Endothelial cell of umbilical vein (primary cell): ENCODE data around the gene TPST1. TPM values are rescaled to one million over a fixed set of nuclear protein-coding genes. Genes with fewer than 3 reads are reported as not detected.

Experiments used
- BruUV-seq: library from RNA; stranded (reverse); fragments of 400-500 nt; replicated peaks from 2 replicates; lab custom pipeline; 2021; lab: Mats Ljungman, UMichigan
- CTCF ChIA-PET: fragments of 300-600, 350-600 bp; sonication (Branson Sonifier 250); formaldehyde crosslinking; loops from one replicate; lab custom pipeline; 2021; ENCODE audit warnings: antibody characterized with exemption, inconsistent platforms; lab: Charles Lee
- POLR2A ChIA-PET: fragments of 300-600, 350-600 bp; sonication (Branson Sonifier 250); formaldehyde crosslinking; loops from one replicate; lab custom pipeline; 2021; ENCODE audit warnings: antibody characterized with exemption, inconsistent platforms; lab: Charles Lee
- DNase-seq: peaks from one replicate; pipeline ENCODE4 v3.0.0-alpha.2; 2011; ENCODE audit warnings: low read depth, low spot score
- FAIRE-seq: peaks from 2 replicates; lab custom pipeline; 2011; peaks lifted over from hg19 to GRCh38; lab: Jason Lieb, UNC
- H2AFZ ChIP-seq: 2 replicates; pipeline ENCODE4 v1.6.0; 2012; ENCODE audit warnings: low read depth, low read length, control low read depth, inconsistent platforms
- H3K27ac ChIP-seq: 2 replicates; pipeline ENCODE4 v1.5.1; 2011; ENCODE audit warnings: low read depth, mild to moderate bottlenecking, control low read depth, low read length, moderate library complexity; ENCODE audit not compliant: insufficient read depth
- H3K27me3 ChIP-seq, 2 experiments: 2 replicates each; pipeline versions ENCODE4 v1.6.0 to v1.6.1; 2011; ENCODE audit warnings: low read length in 2 of 2, mixed read lengths in 1 of 2; ENCODE audit not compliant: control insufficient read depth in 2 of 2, insufficient read depth in 2 of 2
- H3K36me3 ChIP-seq, 2 experiments: 2 replicates in 1 of 2; 3 replicates in 1 of 2; pipeline ENCODE4 v1.5.1; 2011; ENCODE audit warnings: low read length in 2 of 2, mild to moderate bottlenecking in 1 of 2, moderate library complexity in 1 of 2; ENCODE audit not compliant: control insufficient read depth in 2 of 2, insufficient read depth in 2 of 2; ENCODE audit errors: extremely low read depth in 1 of 2
- H3K4me1 ChIP-seq: 3 replicates; pipeline ENCODE4 v1.5.1; 2011; ENCODE audit warnings: mild to moderate bottlenecking, low read length; ENCODE audit not compliant: control insufficient read depth, insufficient read depth; ENCODE audit errors: extremely low read depth
- H3K4me2 ChIP-seq: 2 replicates; pipeline ENCODE4 v1.6.1; 2011; ENCODE audit warnings: low read length, control low read depth, mixed read lengths; ENCODE audit not compliant: insufficient read depth
- H3K4me3 ChIP-seq, 3 experiments: fragments of 200-600 bp in 1 of 3; sonication (generic), shearing (Covaris generic) in 1 of 3; replicated peaks in 1 of 3; 2 replicates each; pipeline ENCODE4 v1.5.1; 2011 to 2016; ENCODE audit warnings: control low read depth in 3 of 3, low read length in 3 of 3, mild to moderate bottlenecking in 2 of 3, inconsistent platforms in 1 of 3, low read depth in 1 of 3, moderate library complexity in 1 of 3; ENCODE audit not compliant: insufficient read depth in 1 of 3
- H3K79me2 ChIP-seq: 2 replicates; pipeline ENCODE4 v1.6.0; 2012; ENCODE audit warnings: low read length, inconsistent platforms; ENCODE audit not compliant: control insufficient read depth, insufficient read depth
- H3K9ac ChIP-seq: replicated peaks from 2 replicates; pipeline ENCODE3; 2011; ENCODE audit warnings: low read length, control low read depth; ENCODE audit not compliant: insufficient read depth; ENCODE audit errors: extremely low read depth
- H3K9me1 ChIP-seq: replicated peaks from 3 replicates; pipeline ENCODE4 v1.6.0; 2011; ENCODE audit warnings: mild to moderate bottlenecking, low read length; ENCODE audit not compliant: control insufficient read depth, insufficient read depth; ENCODE audit errors: extremely low read depth
- H3K9me3 ChIP-seq: replicated peaks from 2 replicates; pipeline ENCODE4 v1.5.1; 2012; ENCODE audit warnings: low read length, inconsistent platforms; ENCODE audit not compliant: control insufficient read depth, insufficient read depth
- H4K20me1 ChIP-seq: replicated peaks from 2 replicates; pipeline ENCODE3; 2011; ENCODE audit warnings: mild to moderate bottlenecking, low read length; ENCODE audit not compliant: control insufficient read depth, insufficient read depth; ENCODE audit errors: extremely low read depth
- CTCF ChIP-seq, 2 donors: IDR thresholded peaks; 1 replicate in 1 of 2; 2 replicates in 1 of 2; pipeline ENCODE4 v1.5.1; 2011; ENCODE audit warnings: low read length in 2 of 2, mild to moderate bottlenecking in 2 of 2, moderate library complexity in 2 of 2, control low read depth in 1 of 2, inconsistent platforms in 1 of 2, low read depth in 1 of 2; ENCODE audit not compliant: insufficient read depth in 1 of 2; ENCODE audit errors: extremely low read depth in 1 of 2
- EZH2 ChIP-seq: IDR thresholded peaks from 2 replicates; pipeline ENCODE4 v1.6.1; 2012; ENCODE audit warnings: borderline replicate concordance, low read depth, mild to moderate bottlenecking, moderate library complexity, low read length, inconsistent platforms; ENCODE audit not compliant: severe bottlenecking
- FOS ChIP-seq: IDR thresholded peaks from 2 replicates; pipeline ENCODE4 v1.6.1; 2011; ENCODE audit warnings: mild to moderate bottlenecking, low read length, moderate library complexity, borderline replicate concordance; ENCODE audit not compliant: insufficient read depth
- GATA2 ChIP-seq: IDR thresholded peaks from 2 replicates; pipeline ENCODE4 v1.7.0; 2011; ENCODE audit warnings: low read depth, mild to moderate bottlenecking, moderate library complexity, mixed read lengths, low read length; ENCODE audit not compliant: insufficient read length, insufficient read depth
- JUN ChIP-seq: IDR thresholded peaks from 2 replicates; pipeline ENCODE4 v1.6.1; 2011; ENCODE audit warnings: borderline replicate concordance, low read depth; ENCODE audit not compliant: insufficient read length, insufficient read depth
- MYC ChIP-seq: IDR thresholded peaks from one replicate; pipeline ENCODE4 v1.6.1; 2011; ENCODE audit warnings: mild to moderate bottlenecking, low read depth, low read length
- POLR2A ChIP-seq: IDR thresholded peaks from 2 replicates; pipeline ENCODE4 v1.6.1; 2012; ENCODE audit warnings: low read depth, mild to moderate bottlenecking, control low read depth, low read length
- POLR2AphosphoS5 ChIP-seq: IDR thresholded peaks from 2 replicates; pipeline ENCODE4 v1.6.1; 2012; ENCODE audit warnings: low read depth, mild to moderate bottlenecking, control low read depth, low read length, moderate library complexity; ENCODE audit not compliant: insufficient read depth
- dilution Hi-C: fragments of 300-500 bp; cut with MboI; formaldehyde crosslinking; loops from one replicate; pipeline ENCODE4 v1.15.0; 2019; ENCODE audit warnings: low sequenced_read_pairs; ENCODE audit not compliant: extremely low pct_ligation_motif_present
- intact Hi-C: fragments of 100-400 bp; cut with micrococcal nuclease; formaldehyde crosslinking; loops from one replicate; pipeline ENCODE4 v1.10.0; 2022
- polyA plus RNA-seq, 4 experiments: library from polyadenylated mRNA; depleted of rRNA in 3 of 4; stranded (reverse) in 3 of 4; unstranded in 1 of 4; fragments of >200 nt; gene quantifications; 2 replicates each; pipeline versions ENCODE4 v1.2.1 to v1.2.3, GENCODE V29; 2011 to 2012; ENCODE audit warnings: missing spikeins in 1 of 4
- total RNA-seq: library from RNA; stranded (reverse); gene quantifications from 2 replicates; pipeline ENCODE4 v1.2.3, GENCODE V29; 2021
- TF ChIP-seq, protein P1 (sequence below): IDR thresholded peaks from 2 replicates; pipeline ENCODE4 v1.6.1; 2011; ENCODE audit not compliant: insufficient read depth, insufficient read length

The TPST1 gene
- total and polyA plus RNA-seq, 2 donors (not counting 3 experiments of a cell fraction or from before 2014, with no cell fraction given) = 18.7 to 21.0 TPM

GRCh38 chr7:66377045-66377444 is 171.9 kb downstream of the TPST1 start:
- Histone ChIP-seq H4K20me1 (no peaks in the 10 kb centered on the region), H2AFZ (no peak overlapping the region), H3K4me1 (peaks cover 4% of the 10 kb centered on the region), H3K79me2 (no peaks in the 10 kb centered on the region), H3K9me3 (no peaks in the 10 kb centered on the region), H3K27ac (no peak overlapping the region), H3K9me1 (no peaks in the 10 kb centered on the region), H3K4me3 (no peak overlapping the region), H3K27me3 (no peaks in the 10 kb centered on the region), H3K9ac (no peak overlapping the region), H3K4me2 (no peak overlapping the region), H3K36me3 (no peaks in the 10 kb centered on the region)
- no peak for TF ChIP-seq FOS
- TF ChIP-seq POLR2AphosphoS5 = no peak
- TF ChIP-seq GATA2 = no peak
- TF ChIP-seq JUN = no peak
- TF ChIP-seq, protein P1, sequence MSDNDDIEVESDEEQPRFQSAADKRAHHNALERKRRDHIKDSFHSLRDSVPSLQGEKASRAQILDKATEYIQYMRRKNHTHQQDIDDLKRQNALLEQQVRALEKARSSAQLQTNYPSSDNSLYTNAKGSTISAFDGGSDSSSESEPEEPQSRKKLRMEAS = no peak
- DNase-seq (no peak), FAIRE-seq (no peak)
- dilution Hi-C loops (no loop called here), intact Hi-C loops (no loop called here)
- BruUV-seq = no TSS peak
- ChIA-PET CTCF (no interaction called here), POLR2A (no interaction called here)

- TF ChIP-seq POLR2AphosphoS5 (no peak), JUN (no peak), MYC (no peak), POLR2A (no peak), CTCF (IDR thresholded peaks at IDR 0.05; ENCODE audit: extremely low read depth in 1 of 2, insufficient read depth in 1 of 2, low read depth in 1 of 2, low read length in 2 of 2) (no peak), EZH2 (no peak), GATA2 (no peak), FOS (no peak)
- TF ChIP-seq, protein P1 = no peak
- no peaks in the 10 kb centered on the region for H3K36me3 ChIP-seq
- FAIRE-seq = no peak
- dilution Hi-C loops = no loop called here
- H4K20me1 ChIP-seq = no peaks in the 10 kb centered on the region
- CTCF ChIA-PET = no interaction called here
- no peak overlapping the region for H3K27ac ChIP-seq
- no peaks in the 10 kb centered on the region for H3K9me1 ChIP-seq
- H3K9me3 ChIP-seq = no peaks in the 10 kb centered on the region
- no TSS peak for BruUV-seq
- DNase-seq = no peak
- H3K9ac ChIP-seq = no peak overlapping the region
- peaks cover 4% of the 10 kb centered on the region for H3K4me1 ChIP-seq
- POLR2A ChIA-PET = no interaction called here
- H3K79me2 ChIP-seq = no peaks in the 10 kb centered on the region
- no peak overlapping the region for H2AFZ ChIP-seq
- intact Hi-C loops = no loop called here
- no peak overlapping the region for H3K4me2 ChIP-seq
- no peaks in the 10 kb centered on the region for H3K27me3 ChIP-seq
- H3K4me3 ChIP-seq = no peak overlapping the region
These were observed 172.6 kb downstream of the TPST1 start for GRCh38 chr7:66377714-66378113.
